B cell (primary cell): ENCODE data around the gene NMNAT3. TPM values are rescaled to one million over a fixed set of nuclear protein-coding genes. Genes with fewer than 3 reads are reported as not detected.

ENCODE experiments used
- ATAC-seq: fragments of 200-7000 bp; cut with Tn5 transposase; one replicate; pipeline ENCODE4 v1.10.0; 2021; ENCODE audit warnings: low read depth, mild to moderate bottlenecking, moderate number of reproducible peaks, moderate library complexity
- CTCF ChIA-PET: fragments of 350-600 bp; sonication (Branson Sonifier 250); formaldehyde crosslinking; loops from one replicate; lab custom pipeline; 2021; ENCODE audit warnings: antibody characterized with exemption, inconsistent platforms; lab: Charles Lee
- POLR2A ChIA-PET: fragments of 350-600 bp; sonication (Branson Sonifier 250); formaldehyde crosslinking; loops from one replicate; lab custom pipeline; 2021; ENCODE audit warnings: antibody characterized with exemption; lab: Charles Lee
- DNase-seq: peaks from one replicate; pipeline ENCODE4 v3.0.0; 2013
- H2AFZ ChIP-seq: 2 replicates; pipeline ENCODE4 v1.6.1; 2012; ENCODE audit warnings: mild to moderate bottlenecking, low read depth, low read length; ENCODE audit not compliant: insufficient read depth, poor library complexity, severe bottlenecking
- H3K27ac ChIP-seq, 2 donors: 1 replicate in 1 of 2; 2 replicates in 1 of 2; pipeline ENCODE4 v1.5.1; 2012 to 2013; ENCODE audit warnings: low read length in 2 of 2, mild to moderate bottlenecking in 2 of 2, moderate library complexity in 1 of 2
- H3K27me3 ChIP-seq, 4 experiments: fragments of 200-600 bp in 1 of 4; sonication (generic) in 1 of 4; replicated peaks in 1 of 4; 1 replicate in 2 of 4; 2 replicates in 2 of 4; pipeline versions ENCODE4 v1.6.1 to v1.7.0; 2013 to 2016; ENCODE audit warnings: low read length in 3 of 4, mild to moderate bottlenecking in 2 of 4, mixed read lengths in 1 of 4, moderate library complexity in 1 of 4; ENCODE audit not compliant: insufficient read depth in 4 of 4, control insufficient read depth in 3 of 4; ENCODE audit errors: control extremely low read depth in 1 of 4
- H3K36me3 ChIP-seq, 2 experiments: replicated peaks in 1 of 2; 1 replicate in 1 of 2; 2 replicates in 1 of 2; pipeline versions ENCODE4 v1.6.1 to v1.7.1; 2013; ENCODE audit warnings: low read length in 1 of 2; ENCODE audit not compliant: insufficient read depth in 2 of 2, control insufficient read depth in 1 of 2; ENCODE audit errors: control extremely low read depth in 1 of 2, extremely low read depth in 1 of 2
- H3K4me1 ChIP-seq, 2 donors: fragments of 200-600 bp in 1 of 2; sonication (generic) in 1 of 2; 1 replicate in 1 of 2; 2 replicates in 1 of 2; pipeline versions ENCODE4 v1.5.1 to v1.6.1; 2013 to 2017; ENCODE audit warnings: low read length in 2 of 2; ENCODE audit not compliant: control insufficient read depth in 2 of 2, insufficient read depth in 2 of 2
- H3K4me2 ChIP-seq: replicated peaks from 2 replicates; pipeline ENCODE3; 2012; ENCODE audit warnings: mild to moderate bottlenecking, low read depth, low read length; ENCODE audit not compliant: poor library complexity, severe bottlenecking
- H3K4me3 ChIP-seq, 5 experiments: fragments of 200-600 bp in 1 of 5; sonication (generic) in 1 of 5; 1 replicate in 3 of 5; 2 replicates in 2 of 5; pipeline versions ENCODE4 v1.5.1 to v1.7.0; 2011 to 2016; ENCODE audit warnings: low read length in 4 of 5, mild to moderate bottlenecking in 4 of 5, low read depth in 2 of 5, control low read depth in 1 of 5, moderate library complexity in 1 of 5; ENCODE audit not compliant: insufficient read depth in 1 of 5; ENCODE audit errors: control extremely low read depth in 1 of 5, extremely low read depth in 1 of 5
- H3K79me2 ChIP-seq: fragments of 200-600 bp; sonication (generic); one replicate; pipeline ENCODE4 v1.6.0; 2016; ENCODE audit warnings: low read length; ENCODE audit not compliant: control insufficient read depth, insufficient read depth
- H3K9ac ChIP-seq: fragments of 200-600 bp; sonication (generic); 2 replicates; pipeline ENCODE4 v1.6.1; 2017; ENCODE audit warnings: mild to moderate bottlenecking, low read length, moderate library complexity
- H3K9me3 ChIP-seq, 3 donors: one replicate each; pipeline versions ENCODE4 v1.6.1 to v1.7.1; 2013; ENCODE audit warnings: low read length in 2 of 3; ENCODE audit not compliant: control insufficient read depth in 2 of 3, insufficient read depth in 1 of 3; ENCODE audit errors: control extremely low read depth in 1 of 3
- H4K20me1 ChIP-seq: 2 replicates; pipeline ENCODE4 v1.6.0; 2012; ENCODE audit warnings: mild to moderate bottlenecking, low read length; ENCODE audit not compliant: insufficient read depth, control insufficient read depth, poor library complexity, severe bottlenecking
- H3K27ac Mint-ChIP-seq: one replicate; pipeline ENCODE4 v1.8.0; 2021; ENCODE audit warnings: mixed read lengths
- H3K27me3 Mint-ChIP-seq: one replicate; pipeline ENCODE4 v1.8.0; 2021; ENCODE audit warnings: mixed read lengths
- H3K4me1 Mint-ChIP-seq: one replicate; pipeline ENCODE4 v1.8.0; 2021; ENCODE audit warnings: mixed read lengths
- H3K4me3 Mint-ChIP-seq: one replicate; pipeline ENCODE4 v1.8.0; 2021; ENCODE audit warnings: mixed read lengths
- H3K9me3 Mint-ChIP-seq: one replicate; pipeline ENCODE4 v1.8.0; 2022; ENCODE audit warnings: mixed read lengths; ENCODE audit not compliant: insufficient read depth
- EZH2 ChIP-seq: IDR thresholded peaks from 2 replicates; pipeline ENCODE4 v1.6.1; 2012; ENCODE audit warnings: borderline replicate concordance, low read depth, mild to moderate bottlenecking, moderate library complexity, low read length; ENCODE audit not compliant: insufficient read depth, poor library complexity, severe bottlenecking
- WGBS: methylation state at CpG from one replicate; pipeline ENCODE4 v1.1.5; 2013; ENCODE audit warnings: missing lambda C conversion rate; ENCODE audit not compliant: insufficient coverage; 5-methylcytosine and 5-hydroxymethylcytosine counted together
- intact Hi-C: fragments of 100-400 bp; cut with micrococcal nuclease; formaldehyde crosslinking; loops from one replicate; pipeline ENCODE4 v1.10.0; 2022
- polyA plus RNA-seq: library from polyadenylated mRNA; depleted of rRNA; stranded (reverse); fragments of >200 nt; gene quantifications from 2 replicates; pipeline ENCODE4 v1.2.3, GENCODE V29; 2012
- total RNA-seq, 2 donors: library from RNA; stranded (reverse); fragments of 120-200 nt in 1 of 2; gene quantifications; 1 replicate in 1 of 2; 2 replicates in 1 of 2; pipeline versions ENCODE4 v1.2.3 to v1.2.4, GENCODE V29; 2013 to 2022
- TF ChIP-seq, protein P1 (sequence below): fragments of 200-600 bp; IDR thresholded peaks from one replicate; pipeline ENCODE4 v1.8.0; 2022; ENCODE audit warnings: antibody characterized with exemption, mild to moderate bottlenecking

NMNAT3 gene
- total and polyA plus RNA-seq, 2 donors (not counting 1 experiment from before 2014, with no cell fraction given) = 1.9 to 3.3 TPM

DNA sequence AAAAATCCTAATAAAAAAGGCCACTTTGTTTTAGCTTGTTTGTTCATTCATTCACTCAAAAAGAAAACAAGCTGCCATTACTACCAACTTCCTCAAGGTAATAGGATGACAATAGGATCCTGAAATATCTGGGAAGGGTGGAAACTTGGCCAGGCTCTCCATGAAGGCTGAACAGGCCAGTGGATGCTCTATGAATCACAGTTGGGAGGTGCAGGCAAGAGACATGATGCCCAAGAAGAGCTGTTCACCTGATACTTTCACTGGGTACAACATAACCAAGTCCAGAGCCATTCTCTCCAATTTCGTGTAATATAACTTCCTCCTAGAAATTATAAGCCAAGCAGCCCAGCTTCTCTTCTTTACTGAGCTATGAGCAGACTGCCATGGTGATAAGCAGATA is 37.3 kb downstream of the NMNAT3 start:
- Histone ChIP-seq H3K9me3 (no peaks in the 10 kb centered on the region), H3K79me2 (no peaks in the 10 kb centered on the region), H4K20me1 (no peaks in the 10 kb centered on the region), H2AFZ (no peak overlapping the region), H3K36me3 (no peaks in the 10 kb centered on the region), H3K27ac (no peak overlapping the region), H3K4me1 (no peaks in the 10 kb centered on the region), H3K4me3 (no peak overlapping the region), H3K9ac (no peak overlapping the region), H3K4me2 (no peak overlapping the region), H3K27me3 (no peaks in the 10 kb centered on the region)
- intact Hi-C loops = no loop called here
- peaks cover 2% of the 10 kb centered on the region for H3K9me3 Mint-ChIP-seq
- CTCF ChIA-PET = interaction anchor here (0.5 kb wide), 1 partner anchor 213 kb away, joined by 4 read pairs; no protein-coding TSS in a partner anchor
- no peak for DNase-seq
- H3K4me3 Mint-ChIP-seq = no peak overlapping the region
- POLR2A ChIA-PET = no interaction called here
- no peak overlapping the region for H3K27ac Mint-ChIP-seq
- H3K27me3 Mint-ChIP-seq = no peaks in the 10 kb centered on the region
- H3K4me1 Mint-ChIP-seq = no peaks in the 10 kb centered on the region
- TF ChIP-seq EZH2 = no peak
- TF ChIP-seq, protein P1, sequence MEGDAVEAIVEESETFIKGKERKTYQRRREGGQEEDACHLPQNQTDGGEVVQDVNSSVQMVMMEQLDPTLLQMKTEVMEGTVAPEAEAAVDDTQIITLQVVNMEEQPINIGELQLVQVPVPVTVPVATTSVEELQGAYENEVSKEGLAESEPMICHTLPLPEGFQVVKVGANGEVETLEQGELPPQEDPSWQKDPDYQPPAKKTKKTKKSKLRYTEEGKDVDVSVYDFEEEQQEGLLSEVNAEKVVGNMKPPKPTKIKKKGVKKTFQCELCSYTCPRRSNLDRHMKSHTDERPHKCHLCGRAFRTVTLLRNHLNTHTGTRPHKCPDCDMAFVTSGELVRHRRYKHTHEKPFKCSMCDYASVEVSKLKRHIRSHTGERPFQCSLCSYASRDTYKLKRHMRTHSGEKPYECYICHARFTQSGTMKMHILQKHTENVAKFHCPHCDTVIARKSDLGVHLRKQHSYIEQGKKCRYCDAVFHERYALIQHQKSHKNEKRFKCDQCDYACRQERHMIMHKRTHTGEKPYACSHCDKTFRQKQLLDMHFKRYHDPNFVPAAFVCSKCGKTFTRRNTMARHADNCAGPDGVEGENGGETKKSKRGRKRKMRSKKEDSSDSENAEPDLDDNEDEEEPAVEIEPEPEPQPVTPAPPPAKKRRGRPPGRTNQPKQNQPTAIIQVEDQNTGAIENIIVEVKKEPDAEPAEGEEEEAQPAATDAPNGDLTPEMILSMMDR = no peak
- no peak for ATAC-seq
- WGBS = no CpG with 5 or more reads among the region's 1 CpG

DNA sequence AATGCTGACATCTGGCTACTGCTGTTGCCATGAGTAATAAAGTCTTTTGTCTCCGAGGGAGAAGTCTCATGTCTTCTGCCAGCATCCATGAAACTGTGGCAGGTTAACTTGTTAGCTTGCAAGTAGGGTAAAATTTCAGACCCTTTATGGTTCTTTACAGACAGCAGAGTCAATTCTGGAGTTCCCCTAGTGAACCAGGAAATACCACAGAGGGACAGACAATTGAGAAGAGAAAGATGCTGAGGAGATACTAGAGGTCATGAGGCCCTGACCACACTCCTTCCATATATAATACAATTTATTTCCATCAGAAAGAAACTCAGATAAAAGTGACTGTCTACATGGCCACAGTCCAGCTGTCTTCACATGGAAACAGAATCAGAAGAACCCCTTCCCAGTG is 38.1 kb downstream of the NMNAT3 start:
- ATAC-seq = no peak
- Mint-ChIP-seq H3K9me3 (peaks cover 2% of the 10 kb centered on the region), H3K27ac (no peak overlapping the region), H3K27me3 (no peaks in the 10 kb centered on the region), H3K4me3 (no peak overlapping the region), H3K4me1 (no peaks in the 10 kb centered on the region)
- DNase-seq = no peak
- H4K20me1 ChIP-seq = no peaks in the 10 kb centered on the region
- ChIA-PET POLR2A (no interaction called here), CTCF (no interaction called here)
- no peak overlapping the region for H3K4me2 ChIP-seq
- TF ChIP-seq, protein P1 = no peak
- no peak for TF ChIP-seq EZH2
- H3K4me1 ChIP-seq = no peaks in the 10 kb centered on the region
- WGBS = 56% methylated on average over 1 of the region's 1 CpG
- no peak overlapping the region for H3K27ac ChIP-seq
- H3K36me3 ChIP-seq = no peaks in the 10 kb centered on the region
- no peaks in the 10 kb centered on the region for H3K9me3 ChIP-seq
- no peak overlapping the region for H3K9ac ChIP-seq
- H3K4me3 ChIP-seq = no peak overlapping the region
- no peaks in the 10 kb centered on the region for H3K27me3 ChIP-seq
- intact Hi-C loops = no loop called here
- H3K79me2 ChIP-seq = no peaks in the 10 kb centered on the region
- no peak overlapping the region for H2AFZ ChIP-seq
